DND-41 (cell line): ENCODE data around the gene CCDC40.

Source experiments
- EZH2 ChIP-seq: IDR thresholded peaks from 3 replicates; pipeline ENCODE4 v1.6.1; 2012; ENCODE audit warnings: borderline replicate concordance, low read depth, mild to moderate bottlenecking, moderate library complexity, low read length, inconsistent platforms; ENCODE audit not compliant: severe bottlenecking
- TF ChIP-seq, protein P1 (sequence below): IDR thresholded peaks from 2 replicates; pipeline ENCODE4 v1.5.1; 2012; ENCODE audit warnings: borderline replicate concordance, low read length, moderate library complexity, mild to moderate bottlenecking; ENCODE audit not compliant: poor library complexity, severe bottlenecking; ENCODE audit errors: extremely low read depth

DNA sequence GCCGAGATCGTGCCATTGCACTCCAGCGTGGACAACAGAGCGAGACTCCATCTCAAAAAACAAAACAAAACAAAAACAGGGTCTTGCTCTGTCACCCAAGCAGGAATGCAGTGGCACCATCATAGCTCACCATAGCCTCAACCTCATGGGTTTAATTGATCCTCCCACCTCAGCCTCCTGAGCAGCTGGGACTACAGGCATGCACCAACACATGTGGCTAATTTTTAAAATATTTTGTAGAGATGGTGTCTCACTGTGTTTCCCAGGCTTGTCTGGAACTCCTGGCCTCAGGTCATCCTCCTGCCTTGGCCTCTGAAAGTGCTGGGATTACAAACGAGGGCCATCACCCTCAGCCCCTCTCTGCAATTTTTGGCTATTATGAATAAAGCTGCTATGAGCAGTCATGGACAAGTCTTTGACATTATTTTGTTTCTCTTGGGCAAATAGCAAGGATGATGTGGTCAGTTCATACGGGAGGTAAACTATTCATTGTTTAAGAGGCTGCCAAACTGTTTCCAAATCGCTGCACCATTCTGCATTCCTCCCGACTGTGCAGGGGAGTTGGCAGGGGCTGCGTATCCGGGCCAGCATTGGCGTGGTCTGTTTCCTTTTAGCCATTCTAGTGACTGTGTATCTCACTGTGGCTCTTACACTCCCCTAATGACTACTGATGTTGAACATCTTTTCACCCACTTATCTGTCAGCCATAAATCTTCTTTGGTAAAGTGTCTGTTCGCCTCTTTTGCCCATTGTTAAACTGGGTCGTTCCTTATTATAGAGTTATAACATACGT lies 89.4 kb downstream of the CCDC40 start:
- TF ChIP-seq, protein P1, sequence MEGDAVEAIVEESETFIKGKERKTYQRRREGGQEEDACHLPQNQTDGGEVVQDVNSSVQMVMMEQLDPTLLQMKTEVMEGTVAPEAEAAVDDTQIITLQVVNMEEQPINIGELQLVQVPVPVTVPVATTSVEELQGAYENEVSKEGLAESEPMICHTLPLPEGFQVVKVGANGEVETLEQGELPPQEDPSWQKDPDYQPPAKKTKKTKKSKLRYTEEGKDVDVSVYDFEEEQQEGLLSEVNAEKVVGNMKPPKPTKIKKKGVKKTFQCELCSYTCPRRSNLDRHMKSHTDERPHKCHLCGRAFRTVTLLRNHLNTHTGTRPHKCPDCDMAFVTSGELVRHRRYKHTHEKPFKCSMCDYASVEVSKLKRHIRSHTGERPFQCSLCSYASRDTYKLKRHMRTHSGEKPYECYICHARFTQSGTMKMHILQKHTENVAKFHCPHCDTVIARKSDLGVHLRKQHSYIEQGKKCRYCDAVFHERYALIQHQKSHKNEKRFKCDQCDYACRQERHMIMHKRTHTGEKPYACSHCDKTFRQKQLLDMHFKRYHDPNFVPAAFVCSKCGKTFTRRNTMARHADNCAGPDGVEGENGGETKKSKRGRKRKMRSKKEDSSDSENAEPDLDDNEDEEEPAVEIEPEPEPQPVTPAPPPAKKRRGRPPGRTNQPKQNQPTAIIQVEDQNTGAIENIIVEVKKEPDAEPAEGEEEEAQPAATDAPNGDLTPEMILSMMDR, result no peak
- TF ChIP-seq EZH2, result no peak
